ENCODE results near the gene TMEM127.
"Not testable (repeated sequence)": the region's sequence is repeated elsewhere in the genome, so short reads cannot be mapped to it uniquely, and the experiment has no call there.

The TMEM127 gene, protein sequence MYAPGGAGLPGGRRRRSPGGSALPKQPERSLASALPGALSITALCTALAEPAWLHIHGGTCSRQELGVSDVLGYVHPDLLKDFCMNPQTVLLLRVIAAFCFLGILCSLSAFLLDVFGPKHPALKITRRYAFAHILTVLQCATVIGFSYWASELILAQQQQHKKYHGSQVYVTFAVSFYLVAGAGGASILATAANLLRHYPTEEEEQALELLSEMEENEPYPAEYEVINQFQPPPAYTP

DNA sequence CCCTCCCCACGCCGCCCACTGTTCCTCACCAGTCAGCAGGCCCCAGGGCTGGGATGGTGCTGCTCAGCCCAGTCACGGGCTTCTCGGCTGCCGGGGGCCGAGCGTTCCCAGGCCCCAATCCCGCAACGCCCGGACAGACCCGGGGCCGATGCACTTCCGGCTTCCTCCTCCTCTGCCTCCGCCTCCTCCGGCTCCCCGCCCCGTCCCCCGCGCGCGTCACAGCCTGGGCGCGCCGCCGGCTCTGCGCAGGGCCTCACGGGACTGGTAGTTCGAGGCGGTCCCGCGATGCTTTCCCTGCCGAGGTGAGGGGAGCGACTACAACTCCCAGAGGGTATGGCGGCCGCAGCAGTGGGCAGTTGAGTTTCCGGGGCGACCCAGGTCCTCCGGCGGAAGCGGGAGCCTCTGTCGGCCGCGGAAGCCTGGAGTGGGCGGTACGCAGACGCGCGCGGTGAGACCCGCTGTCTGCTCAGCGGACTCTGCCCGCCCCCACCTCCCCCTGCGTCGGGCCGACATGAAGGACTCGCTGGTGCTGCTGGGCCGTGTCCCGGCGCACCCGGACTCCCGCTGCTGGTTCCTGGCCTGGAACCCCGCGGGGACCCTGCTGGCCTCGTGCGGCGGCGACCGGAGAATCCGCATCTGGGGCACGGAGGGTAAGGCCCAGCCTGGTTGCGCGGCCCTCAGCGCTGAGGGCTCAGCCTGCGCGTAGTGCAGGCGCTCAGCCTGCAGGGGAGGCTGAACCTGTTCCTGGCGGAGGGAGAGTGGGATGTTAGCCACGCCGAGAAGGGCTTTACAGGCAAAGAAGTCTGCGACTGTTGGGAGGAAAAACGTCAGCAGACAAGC is at the start of gene TMEM127, which contains the start of gene CIAO1:
Gene TMEM127 (minus strand): TSS at position 158 of the 840 bp plus-strand sequence. CDS start 616 bp downstream, outside the sequence.
Gene CIAO1 (plus strand): TSS at position 386 of the 840 bp plus-strand sequence. CDS start 126 bp downstream, at position 512.
- DNase-seq: peak; percentile 93

DNA sequence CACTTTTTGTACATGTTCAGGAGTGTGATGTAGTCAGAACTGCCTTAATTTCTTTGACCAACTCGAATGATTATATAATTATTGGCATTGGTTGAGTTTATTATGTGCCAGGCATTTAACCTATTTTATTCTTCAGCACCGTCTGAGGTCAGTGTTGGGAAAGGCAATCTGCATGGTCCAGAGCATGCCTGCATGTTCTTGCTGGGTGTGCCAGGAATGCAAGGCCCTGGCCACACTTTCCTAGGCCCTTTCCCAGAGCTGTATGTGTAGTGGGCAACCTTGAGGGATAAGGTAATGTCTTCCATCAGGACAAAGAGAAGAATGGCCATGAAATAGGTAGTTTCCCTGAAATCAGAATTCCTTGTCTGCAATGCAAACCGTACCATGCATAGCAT is 49.2 kb upstream of the TMEM127 start:
- DNase-seq: no peak

DNA sequence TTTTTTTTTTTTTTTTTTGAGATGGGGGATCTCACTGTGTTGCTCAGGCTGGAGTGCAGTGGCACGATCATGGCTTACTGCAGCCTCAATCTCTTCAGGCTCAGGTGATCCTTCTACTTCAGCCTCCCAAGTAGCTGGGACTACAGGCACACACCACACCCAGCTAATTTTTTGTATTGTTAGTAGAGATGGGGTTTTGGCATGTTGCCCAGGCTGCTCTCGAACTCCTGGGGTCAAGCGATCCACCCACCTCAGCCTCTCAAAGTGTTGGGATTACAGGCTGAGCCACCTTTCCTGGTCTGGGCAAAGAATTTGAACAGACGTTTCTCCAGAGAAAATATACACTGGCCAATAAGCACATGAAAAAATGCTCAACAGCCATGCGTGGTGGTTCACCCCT is 42.5 kb upstream of the TMEM127 start:
- DNase-seq: no peak

DNA sequence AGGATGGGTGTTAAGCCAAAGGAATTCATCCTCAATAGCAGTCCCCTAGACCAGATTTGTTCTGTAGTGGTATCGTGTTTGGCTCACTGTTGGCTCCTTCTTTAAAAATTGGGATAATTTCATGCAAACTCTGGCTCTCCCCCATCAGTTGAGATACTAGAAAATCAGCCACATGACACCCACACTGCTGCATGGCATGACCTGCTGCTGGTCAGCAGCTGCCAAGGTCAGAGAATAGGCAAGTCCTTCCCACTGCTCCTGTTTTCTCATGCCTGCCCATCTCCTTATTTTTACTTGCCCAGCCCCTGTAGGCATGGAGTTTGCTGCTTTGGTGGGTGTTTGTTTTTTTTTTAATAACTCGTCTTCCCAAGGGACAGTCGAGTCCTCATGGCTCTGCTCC is 40.6 kb upstream of the TMEM127 start:
- no peak for DNase-seq

GRCh38 chr2:96305979-96306308 is 40.1 kb upstream of the TMEM127 start:
- DNase-seq: no peak

- DNase-seq: peak; percentile 80
Measured at GRCh38 chr2:96305091-96305978, 39.5 kb upstream of the TMEM127 start, which contains the start of gene SNRNP200. Gene SNRNP200, minus strand, starts transcription at chr2:96305546. Its CDS starts 109 bp downstream, at chr2:96305437.

DNA sequence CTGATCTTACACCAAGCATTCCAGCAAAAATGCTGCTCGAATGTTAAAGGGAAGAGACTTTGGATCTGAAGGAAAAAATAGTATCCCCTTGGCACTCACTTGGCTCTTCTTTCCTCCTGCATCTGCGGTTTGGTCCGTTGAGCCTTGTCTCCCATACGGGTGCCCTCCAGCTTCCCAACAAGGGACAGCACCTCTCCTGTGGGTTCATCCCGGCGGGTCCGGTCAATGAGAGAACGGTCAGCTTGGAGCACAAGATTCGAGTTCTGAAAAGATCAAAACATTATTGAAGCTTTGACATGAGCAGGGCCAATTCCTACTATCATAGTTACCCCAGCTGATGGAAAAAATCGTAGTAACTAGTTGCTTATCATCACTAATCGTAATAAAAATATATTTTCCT is 38.8 kb upstream of the TMEM127 start:
- DNase-seq: no peak

DNA sequence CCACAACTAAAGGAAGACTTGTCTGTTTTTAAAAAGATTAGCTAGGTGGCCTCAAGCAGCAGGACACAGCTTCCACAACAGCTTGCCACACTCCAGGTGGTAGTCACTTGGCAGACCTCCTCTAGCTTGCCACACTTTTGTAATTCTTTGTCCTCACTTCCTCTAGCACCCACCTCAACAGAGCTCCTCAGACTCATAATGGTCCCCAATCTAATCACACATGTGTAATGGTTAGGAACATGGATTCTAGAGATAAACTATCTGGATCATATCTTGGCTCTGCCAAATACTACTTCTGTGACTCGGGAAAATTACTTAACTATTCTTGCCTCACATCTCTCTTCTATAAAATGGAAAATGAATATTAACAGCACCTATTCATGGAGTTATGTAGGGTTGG is 36.1 kb upstream of the TMEM127 start:
- no peak for DNase-seq

DNA sequence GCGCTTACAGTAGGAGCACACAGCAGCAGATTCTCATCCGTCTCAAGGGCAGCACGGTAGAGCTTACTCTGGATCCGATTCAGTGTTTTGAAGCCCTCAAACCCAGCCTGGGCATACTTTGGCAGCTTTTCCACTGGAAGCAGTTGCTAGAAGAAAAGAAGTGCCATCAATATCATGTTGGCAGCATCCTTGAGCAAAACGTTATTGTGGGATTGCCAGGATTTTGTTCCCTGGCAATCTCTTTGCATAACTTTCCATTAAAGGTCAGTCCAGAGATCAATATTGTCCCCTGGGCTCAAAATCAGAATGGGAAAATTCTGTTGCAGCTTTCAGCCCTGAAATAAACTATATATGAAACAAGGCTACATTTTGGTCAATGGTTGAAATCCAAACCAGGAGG is 31.1 kb upstream of the TMEM127 start:
- DNase-seq: no peak

DNA sequence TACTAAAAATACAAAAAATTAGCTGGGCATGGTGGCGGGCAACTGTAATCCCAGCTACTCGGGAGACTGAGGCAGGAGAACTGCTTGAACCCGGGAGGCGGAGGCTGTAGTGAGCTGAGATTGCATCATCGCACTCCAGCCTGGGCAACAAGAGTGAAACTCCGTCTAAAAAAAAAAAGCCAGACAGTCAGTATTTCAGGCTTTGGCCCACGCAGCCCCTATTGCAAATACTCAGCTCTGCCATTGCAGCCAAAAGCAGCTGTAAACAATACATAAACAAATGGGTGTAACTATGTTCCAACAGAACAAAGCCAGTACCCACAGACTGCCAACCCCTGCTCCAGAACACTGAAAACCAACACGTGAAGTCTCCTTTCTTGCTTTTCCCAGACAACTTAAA is 28.5 kb upstream of the TMEM127 start:
- DNase-seq: not testable (repeated sequence)

DNA sequence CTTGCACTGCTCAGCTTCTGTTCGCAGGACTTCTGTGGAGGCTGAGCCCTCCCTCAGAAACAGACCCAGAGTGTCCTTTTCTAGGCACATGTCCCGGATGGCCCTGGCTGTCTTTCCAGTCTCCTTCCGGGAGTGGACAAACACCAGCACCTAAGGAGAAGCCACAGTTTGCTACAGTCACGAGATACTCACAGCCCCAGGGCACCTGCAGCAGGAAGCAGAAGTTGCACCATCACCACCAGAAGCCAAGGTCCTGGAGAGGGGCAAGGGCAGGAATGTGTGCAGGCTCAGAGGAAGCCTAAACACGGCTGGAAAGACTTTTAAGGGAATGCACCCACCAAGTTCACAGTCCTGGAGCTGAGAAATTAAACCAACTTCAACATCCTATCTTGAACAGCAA is 26.0 kb upstream of the TMEM127 start:
- DNase-seq: no peak

DNA sequence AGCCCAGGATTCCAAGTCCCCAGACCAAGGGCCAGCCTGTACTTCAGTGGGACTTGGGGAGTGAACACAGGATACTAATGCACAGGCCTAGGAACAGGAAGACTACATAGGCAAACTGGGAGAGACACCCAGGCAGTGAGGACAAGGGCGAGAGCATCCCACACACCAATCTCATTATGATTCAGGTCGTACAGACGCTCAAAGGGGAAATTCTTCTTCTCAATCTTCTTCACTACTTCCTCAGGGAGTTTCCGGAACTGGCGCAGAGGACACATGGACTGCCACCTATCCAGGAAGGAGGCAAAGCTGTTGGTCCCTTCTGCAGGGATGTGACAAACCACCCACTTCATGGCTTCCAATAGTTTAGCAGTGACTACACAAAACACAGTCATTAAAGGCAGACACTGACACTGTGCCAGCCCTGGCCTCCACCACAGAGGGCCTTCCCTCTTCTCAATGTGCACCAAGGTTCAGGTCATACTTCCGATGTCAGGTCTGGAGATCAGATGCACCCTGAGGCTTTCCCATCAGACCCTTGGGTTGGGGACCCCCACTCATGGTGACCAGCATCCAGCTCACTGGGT is 21.6 kb upstream of the TMEM127 start:
- no peak for DNase-seq

DNA sequence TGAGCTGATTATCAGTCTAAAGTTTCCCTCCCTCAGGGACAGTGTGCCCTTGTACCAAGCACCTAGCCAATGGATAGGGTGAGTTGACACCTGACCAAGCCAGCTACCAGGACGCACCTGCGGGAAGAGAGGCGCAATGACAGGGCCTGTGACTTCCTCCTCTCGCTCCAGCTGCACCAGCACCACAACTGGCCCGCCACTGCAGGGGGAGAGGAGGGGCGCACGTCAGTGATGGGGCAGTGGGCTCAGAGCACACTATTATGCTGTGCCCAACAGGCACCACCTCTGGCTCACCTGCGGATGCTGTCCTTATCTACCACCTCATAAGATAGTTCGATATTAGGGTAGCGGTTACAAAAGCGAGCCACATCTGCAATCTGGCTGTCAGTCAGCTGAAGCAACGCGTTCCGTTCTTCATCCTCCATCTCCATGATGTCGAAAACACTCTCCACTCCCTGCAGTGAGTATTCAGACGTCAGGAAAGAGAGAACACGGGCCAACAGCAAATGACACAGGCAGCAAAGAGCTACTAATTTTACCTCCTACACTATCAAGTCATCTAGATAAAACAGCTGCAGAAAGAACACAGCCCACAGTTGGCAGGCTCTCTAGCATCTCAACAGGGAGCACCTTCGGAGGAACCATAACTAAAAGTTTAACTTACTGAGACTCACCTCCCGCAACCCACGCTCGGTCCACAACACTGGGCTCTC is 11.1 kb upstream of the TMEM127 start:
- DNase-seq: no peak

DNA sequence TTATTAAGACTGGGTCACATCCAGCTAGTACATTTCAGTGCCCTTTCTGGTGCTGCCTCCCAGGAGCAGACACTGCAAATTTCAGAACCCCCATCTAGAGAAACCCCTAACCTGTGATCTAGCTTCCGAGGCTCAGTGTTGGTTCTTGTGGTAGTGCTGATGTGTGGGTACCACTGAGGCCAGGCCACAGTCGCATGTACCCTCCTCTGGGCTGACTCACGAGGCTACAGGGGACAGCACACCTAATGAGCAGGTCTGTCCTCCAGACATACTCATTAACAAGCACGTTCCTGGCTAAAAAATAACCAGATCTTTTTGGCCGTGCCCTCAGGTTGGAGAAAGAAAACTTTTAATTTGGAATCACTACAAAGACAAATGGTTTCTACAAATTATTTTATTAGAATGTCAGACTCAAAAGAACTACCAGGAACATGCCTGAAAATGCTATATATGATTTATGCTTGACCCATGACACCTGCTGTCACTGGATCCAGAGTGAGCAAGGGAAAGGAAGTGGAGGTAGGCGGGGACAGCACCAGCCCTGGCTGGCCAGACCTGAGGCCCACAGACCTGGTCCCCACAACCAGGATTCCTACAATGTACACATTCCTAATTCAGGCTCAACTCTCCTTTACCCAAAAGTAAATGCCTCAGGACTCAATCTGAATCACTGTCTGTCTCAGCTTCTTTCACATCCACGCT is 8.7 kb upstream of the TMEM127 start:
- no peak for DNase-seq

- no peak for DNase-seq
Measured at GRCh38 chr2:96273763-96274162, 8.0 kb upstream of the TMEM127 start.

DNA sequence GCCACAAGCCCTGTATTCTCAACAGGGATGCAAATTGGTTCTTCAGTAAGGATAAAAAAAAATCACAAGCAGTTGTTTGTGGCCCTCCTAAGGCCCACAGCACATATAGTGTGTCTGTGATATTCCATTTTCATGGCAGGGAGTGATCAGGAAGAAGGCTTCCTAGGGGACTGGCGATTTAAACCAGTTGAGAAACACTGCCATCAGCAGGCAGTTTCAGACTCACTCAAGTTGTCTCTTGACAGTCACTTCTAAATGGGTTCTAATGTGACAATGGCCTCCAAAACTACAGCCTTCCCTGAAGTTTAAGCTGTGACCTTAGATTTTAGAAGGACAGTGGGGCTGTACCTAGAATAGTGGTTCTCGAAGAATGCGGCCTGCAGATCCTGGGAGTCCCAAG is 6.2 kb upstream of the TMEM127 start:
- DNase-seq: no peak

GRCh38 chr2:96267159-96267971 is 1.6 kb upstream of the TMEM127 start:
- DNase-seq: no peak

DNA sequence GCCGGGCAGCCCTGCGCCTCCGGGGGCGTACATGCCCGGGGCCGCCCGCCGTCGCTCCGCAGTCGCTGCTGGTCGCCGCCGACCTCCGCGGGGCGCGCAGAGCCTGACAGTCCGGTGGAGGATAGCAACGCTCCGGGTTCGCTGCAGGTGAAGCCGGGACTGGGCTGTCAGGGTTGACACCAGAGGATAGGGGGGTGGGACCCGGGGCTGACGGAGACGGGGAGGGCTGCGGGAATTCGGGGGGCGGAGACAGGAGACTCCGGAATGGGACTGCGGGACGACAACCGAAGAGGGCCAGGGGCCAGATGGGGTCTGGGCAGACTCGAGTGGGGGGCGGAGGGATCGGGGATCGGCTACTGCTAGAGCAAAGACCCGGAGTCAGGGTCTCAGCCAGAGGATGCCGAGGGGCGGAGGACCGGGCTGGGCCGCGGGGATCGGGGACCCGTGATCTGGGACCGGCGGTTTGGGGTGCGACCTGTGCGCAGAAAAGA is 403 bp downstream of the TMEM127 start:
- DNase-seq: no peak

- peak; percentile 33 for DNase-seq
Measured at GRCh38 chr2:96264656-96265348, 995 bp downstream of the TMEM127 start.

DNA sequence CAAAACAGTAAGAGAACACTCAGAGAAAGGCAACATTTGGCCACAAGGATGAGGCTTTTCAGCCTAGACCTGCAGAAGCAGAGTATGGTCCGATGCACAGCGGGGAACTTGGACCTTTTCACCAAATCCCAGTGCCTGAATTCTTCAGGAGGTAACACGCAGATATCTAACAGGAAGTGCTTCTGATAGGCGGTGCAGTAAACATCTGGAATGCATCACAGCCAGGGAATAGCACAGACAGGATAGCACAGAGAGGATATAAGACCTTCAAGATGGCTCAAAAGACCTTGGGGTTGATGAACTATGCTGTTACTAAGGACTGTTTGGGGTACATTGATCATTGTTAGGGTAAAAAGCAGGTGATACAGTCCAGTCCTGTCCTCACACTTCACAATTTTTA is 1.7 kb downstream of the TMEM127 start:
- DNase-seq: no peak

Data from KG1 (cell line).